SK-N-SH (cell line): ENCODE measurements around the gene TTC32. TPM values are rescaled to one million over a fixed set of nuclear protein-coding genes. Genes with fewer than 3 reads are reported as not detected.
A peak's percentile ranks its signal among the peaks of the same experiment; 100 is the strongest.

Experiments
- CTCF ChIA-PET: fragments of 300-600, 350-600 bp; formaldehyde crosslinking; extraction: SDS; loops from one replicate; lab custom pipeline; 2021; lab: Yijun Ruan, JAX
- POLR2A ChIA-PET: fragments of 350-600 bp; sonication (Branson Sonifier 250); formaldehyde crosslinking; extraction: SDS; loops from one replicate; lab custom pipeline; 2020; ENCODE audit warnings: antibody characterized with exemption, inconsistent platforms; lab: Yijun Ruan, JAX
- DNase-seq: peaks from one replicate; pipeline ENCODE4 v3.0.0; 2012
- H2AFZ ChIP-seq: fragments of 200-600 bp; sonication (generic); 2 replicates; pipeline ENCODE4 v1.8.1; 2016; ENCODE audit warnings: antibody characterized with exemption, mild to moderate bottlenecking, low read depth
- H3F3A ChIP-seq: fragments of 200-600 bp; sonication (generic); replicated peaks from 2 replicates; pipeline ENCODE3; 2016; ENCODE audit warnings: antibody characterized with exemption, mild to moderate bottlenecking; ENCODE audit not compliant: insufficient read depth
- H3K27ac ChIP-seq, 2 experiments: fragments of 200-500 bp in 1 of 2; fragments of 200-600 bp in 1 of 2; sonication (Bioruptor generic) in 1 of 2; sonication (generic), shearing (Covaris generic) in 1 of 2; 2 replicates each; pipeline versions ENCODE4 v1.5.1 to v1.6.1; 2014 to 2016; ENCODE audit warnings: low read depth in 2 of 2, inconsistent platforms in 1 of 2, low read length in 1 of 2, mild to moderate bottlenecking in 1 of 2, mixed read lengths in 1 of 2
- H3K27me3 ChIP-seq: fragments of 200-600 bp; sonication (generic), shearing (Covaris generic); 2 replicates; pipeline ENCODE4 v1.6.1; 2016; ENCODE audit warnings: mixed run types; ENCODE audit not compliant: insufficient read depth
- H3K36me3 ChIP-seq, 2 experiments: fragments of 200-500 bp in 1 of 2; fragments of 200-600 bp in 1 of 2; sonication (Bioruptor generic) in 1 of 2; sonication (generic) in 1 of 2; replicated peaks in 1 of 2; 2 replicates each; pipeline versions ENCODE3 to v1.5.1; 2014 to 2016; ENCODE audit warnings: low read length in 1 of 2, mild to moderate bottlenecking in 1 of 2; ENCODE audit not compliant: insufficient read depth in 2 of 2, control insufficient read depth in 1 of 2
- H3K4me1 ChIP-seq, 2 experiments: fragments of 200-500 bp in 1 of 2; fragments of 200-600 bp in 1 of 2; sonication (Bioruptor generic) in 1 of 2; sonication (generic), shearing (Covaris generic) in 1 of 2; 2 replicates each; pipeline versions ENCODE4 v1.5.1 to v1.6.1; 2014 to 2016; ENCODE audit warnings: low read depth in 1 of 2, low read length in 1 of 2, mixed run types in 1 of 2; ENCODE audit not compliant: insufficient read depth in 2 of 2, control insufficient read depth in 1 of 2
- H3K4me2 ChIP-seq: fragments of 200-600 bp; sonication (generic), shearing (Covaris generic); 2 replicates; pipeline ENCODE4 v1.6.1; 2017; ENCODE audit warnings: mixed run types
- H3K4me3 ChIP-seq, 2 experiments: fragments of 200-500 bp in 1 of 2; fragments of 200-600 bp in 1 of 2; sonication (Bioruptor generic) in 1 of 2; sonication (generic), shearing (Covaris generic) in 1 of 2; 2 replicates each; pipeline versions ENCODE4 v1.5.1 to v1.8.1; 2014 to 2016; ENCODE audit warnings: low read depth in 2 of 2, inconsistent platforms in 1 of 2, low read length in 1 of 2, mild to moderate bottlenecking in 1 of 2, mixed read lengths in 1 of 2, moderate library complexity in 1 of 2
- H3K79me2 ChIP-seq: fragments of 200-600 bp; sonication (generic); 2 replicates; pipeline ENCODE4 v1.8.1; 2017; ENCODE audit warnings: mild to moderate bottlenecking; ENCODE audit not compliant: insufficient read depth
- H3K9ac ChIP-seq: fragments of 200-600 bp; sonication (generic); 2 replicates; pipeline ENCODE4 v1.6.1; 2017; ENCODE audit warnings: mixed run types
- H3K9me2 ChIP-seq: fragments of 200-600 bp; sonication (generic); 2 replicates; pipeline ENCODE4 v1.6.1; 2017; ENCODE audit warnings: mixed run types
- H3K9me3 ChIP-seq: fragments of 200-600 bp; sonication (generic); 2 replicates; pipeline ENCODE4 v1.6.1; 2017; ENCODE audit warnings: mixed run types, mild to moderate bottlenecking, moderate library complexity
- H4K20me1 ChIP-seq: fragments of 200-600 bp; sonication (generic); 2 replicates; pipeline ENCODE4 v1.6.1; 2017; ENCODE audit warnings: mild to moderate bottlenecking, mixed run types; ENCODE audit not compliant: insufficient read depth
- ELF1 ChIP-seq: IDR thresholded peaks from 2 replicates; pipeline ENCODE4 v1.4.0; 2012
- EP300 ChIP-seq, 2 experiments: IDR thresholded peaks; 2 replicates each; pipeline versions ENCODE4 v1.4.0 to v1.6.1; 2012; ENCODE audit warnings: borderline replicate concordance in 1 of 2, low read depth in 1 of 2, low read length in 1 of 2
- EZH2phosphoT487 ChIP-seq: fragments of 200-600 bp; sonication (generic); IDR thresholded peaks from 2 replicates; pipeline ENCODE4 v1.6.1; 2017; ENCODE audit warnings: low read depth, mixed run types, mild to moderate bottlenecking, antibody characterized with exemption, moderate library complexity, borderline replicate concordance
- FOSL2 ChIP-seq: IDR thresholded peaks from 2 replicates; pipeline ENCODE4 v1.4.0; 2012; ENCODE audit warnings: low read depth, mild to moderate bottlenecking, moderate library complexity, borderline replicate concordance
- FOXM1 ChIP-seq: IDR thresholded peaks from 2 replicates; pipeline ENCODE4 v1.4.0; 2012; ENCODE audit warnings: low read depth, mild to moderate bottlenecking
- GATA2 ChIP-seq: sonication (generic); formaldehyde crosslinking; IDR thresholded peaks from 2 replicates; pipeline ENCODE4 v1.5.0; 2020; ENCODE audit warnings: mild to moderate bottlenecking, missing genetic modification reagents
- IRF3 ChIP-seq: fragments of 150-350 bp; IDR thresholded peaks from 2 replicates; pipeline ENCODE4 v1.6.1; 2016; ENCODE audit warnings: mild to moderate bottlenecking, low read depth, low read length
- MAX ChIP-seq: IDR thresholded peaks from 2 replicates; pipeline ENCODE4 v1.4.0; 2012; ENCODE audit warnings: low read depth
- MEF2A ChIP-seq: IDR thresholded peaks from 2 replicates; pipeline ENCODE4 v1.4.0; 2012; ENCODE audit warnings: low read depth, borderline replicate concordance
- NFIC ChIP-seq: IDR thresholded peaks from 2 replicates; pipeline ENCODE4 v1.4.0; 2012; ENCODE audit warnings: borderline replicate concordance
- NRF1 ChIP-seq: IDR thresholded peaks from 2 replicates; pipeline ENCODE4 v1.6.1; 2012; ENCODE audit warnings: low read depth, mild to moderate bottlenecking, low read length
- RAD21 ChIP-seq: IDR thresholded peaks from 2 replicates; pipeline ENCODE4 v1.6.1; 2012; ENCODE audit warnings: mild to moderate bottlenecking, low read length
- RFX5 ChIP-seq: IDR thresholded peaks from 2 replicates; pipeline ENCODE4 v1.6.1; 2012; ENCODE audit warnings: mild to moderate bottlenecking, improper control_type of control experiment, low read length
- RXRA ChIP-seq: IDR thresholded peaks from 2 replicates; pipeline ENCODE4 v1.4.0; 2012; ENCODE audit warnings: low read depth, mild to moderate bottlenecking, borderline replicate concordance
- SMC3 ChIP-seq: IDR thresholded peaks from 2 replicates; pipeline ENCODE4 v1.6.1; 2012; ENCODE audit warnings: low read depth, low read length, improper control_type of control experiment
- TAF1 ChIP-seq: IDR thresholded peaks from 2 replicates; pipeline ENCODE4 v1.6.1; 2012; ENCODE audit warnings: low read depth, mild to moderate bottlenecking, low read length, moderate library complexity, borderline replicate concordance
- USF1 ChIP-seq: IDR thresholded peaks from 2 replicates; pipeline ENCODE4 v1.4.0; 2012; ENCODE audit warnings: low read depth, borderline replicate concordance
- YY1 ChIP-seq: IDR thresholded peaks from 2 replicates; pipeline ENCODE4 v1.4.0; 2012; ENCODE audit warnings: low read depth, mild to moderate bottlenecking
- ZBTB33 ChIP-seq: IDR thresholded peaks from 2 replicates; pipeline ENCODE4 v1.4.0; 2012; ENCODE audit warnings: low read depth, borderline replicate concordance
- WGBS: methylation state at CpG from one replicate; pipeline ENCODE4 v1.1.6; 2017; ENCODE audit warnings: low lambda C conversion rate; 5-methylcytosine and 5-hydroxymethylcytosine counted together
- polyA plus RNA-seq, 3 experiments: library from polyadenylated mRNA; depleted of rRNA; stranded (reverse); fragments of >200 nt; gene quantifications; 2 replicates each; pipeline ENCODE4 v1.2.3, GENCODE V29; 2012

The TTC32 gene
- polyA plus RNA-seq, 1 of the 3 experiments (the other 2 are of a cell fraction) = 9.1 TPM

GRCh38 chr2:19900931-19901441 lies 797 bp downstream of the TTC32 start:
- TF ChIP-seq FOXM1 (no peak), NRF1 (0 out of 2 replicates have a peak, but pooled peaks have one; percentile 4)
- ChIA-PET CTCF (interaction anchor here (1.0 to 1.6 kb wide), 3 partner anchors 11 to 426 kb away, joined by 3 to 4 read pairs (median 3); no protein-coding TSS in a partner anchor), POLR2A (interaction anchor here (0.6 to 1.0 kb wide), 4 partner anchors 18 to 382 kb away, joined by 3 to 4 read pairs (median 4); partner anchors contain the start of gene LAPTM4A)
- 1% methylated on average over 18 of the region's 26 CpGs for WGBS
- H4K20me1 ChIP-seq = peaks cover 10% of the 10 kb centered on the region; the same call in 1 of the 2 replicates
- H3K4me3 ChIP-seq = peak overlapping the region; percentile 85 to 100
- peak overlapping the region; percentile 91 to 100 for H3K27ac ChIP-seq
- H2AFZ ChIP-seq = peak overlapping the region; percentile 93
- peak overlapping the region; percentile 97 for H3K9ac ChIP-seq
- no peaks in the 10 kb centered on the region for H3K9me3 ChIP-seq
- H3K36me3 ChIP-seq = peaks cover 11 to 20% of the 10 kb centered on the region in 2 experiments
- peaks cover 1% of the 10 kb centered on the region for H3F3A ChIP-seq
- H3K79me2 ChIP-seq = peaks cover 63% of the 10 kb centered on the region
- no peak for DNase-seq
- peak overlapping the region; percentile 86 for H3K4me2 ChIP-seq
- no peaks in the 10 kb centered on the region for H3K27me3 ChIP-seq
- no peaks in the 10 kb centered on the region for H3K9me2 ChIP-seq
- peaks cover 16 to 37% of the 10 kb centered on the region in 2 experiments; a peak in 3 of 4 replicates for H3K4me1 ChIP-seq

GRCh38 chr2:19899985-19900930 lies 1.5 kb downstream of the TTC32 start:
- Histone ChIP-seq H3K9me2 (no peaks in the 10 kb centered on the region), H3K9me3 (no peaks in the 10 kb centered on the region), H2AFZ (peak overlapping the region; percentile 93), H3K36me3 (peaks cover 11 to 26% of the 10 kb centered on the region in 2 experiments), H3K4me2 (peak overlapping the region; percentile 86), H3K9ac (peak overlapping the region; percentile 97), H4K20me1 (peaks cover 10% of the 10 kb centered on the region; the same call in 1 of the 2 replicates), H3K4me3 (peak overlapping the region; percentile 85 to 100), H3F3A (peaks cover 3% of the 10 kb centered on the region), H3K27me3 (no peaks in the 10 kb centered on the region), H3K27ac (peak overlapping the region in 1 of 2 experiments; percentile 91; a peak in 3 of 4 replicates), H3K4me1 (peaks cover 24 to 37% of the 10 kb centered on the region in 2 experiments; a peak in 3 of 4 replicates), H3K79me2 (peaks cover 70% of the 10 kb centered on the region)
- ChIA-PET POLR2A (no interaction called here), CTCF (interaction anchor here (1.2 to 1.6 kb wide), 2 partner anchors 10 to 37 kb away, joined by 3 to 4 read pairs; no protein-coding TSS in a partner anchor)
- WGBS = 45% methylated on average over 11 of the region's 11 CpGs
- peak; percentile 11 for DNase-seq
- TF ChIP-seq GATA2 (CRISPR knock-in tag) (no peak), USF1 (no peak), MEF2A (no peak), ZBTB33 (no peak), NFIC (no peak), MAX (no peak), EP300 (IDR thresholded peaks at IDR 0.05; ENCODE audit: borderline replicate concordance in 1 of 2, low read depth in 1 of 2, low read length in 1 of 2) (no peak), EZH2phosphoT487 (no peak), RXRA (no peak), RFX5 (no peak), YY1 (no peak), ELF1 (no peak), FOSL2 (no peak), TAF1 (no peak), NRF1 (no peak), IRF3 (no peak), SMC3 (no peak), FOXM1 (no peak), RAD21 (no peak)
